Hepatocyte (in vitro differentiated cells): ENCODE data around the gene OSBPL5.

ENCODE experiments used
- EZH2 ChIP-seq: fragments of 200-600 bp; sonication (generic); IDR thresholded peaks from 2 replicates; pipeline ENCODE4 v1.6.1; 2016; ENCODE audit warnings: antibody characterized with exemption, mild to moderate bottlenecking, borderline replicate concordance
- EZH2phosphoT487 ChIP-seq: fragments of 200-600 bp; sonication (generic); IDR thresholded peaks from one replicate; pipeline ENCODE4 v1.6.1; 2018; ENCODE audit warnings: antibody characterized with exemption, mild to moderate bottlenecking, low read depth, moderate library complexity; ENCODE audit not compliant: unreplicated experiment, severe bottlenecking
- TF ChIP-seq, protein P1 (sequence below): fragments of 200-600 bp; sonication (generic); IDR thresholded peaks from 2 replicates; pipeline ENCODE4 v1.5.1; 2016; ENCODE audit warnings: antibody characterized with exemption, mild to moderate bottlenecking; ENCODE audit not compliant: poor library complexity

DNA sequence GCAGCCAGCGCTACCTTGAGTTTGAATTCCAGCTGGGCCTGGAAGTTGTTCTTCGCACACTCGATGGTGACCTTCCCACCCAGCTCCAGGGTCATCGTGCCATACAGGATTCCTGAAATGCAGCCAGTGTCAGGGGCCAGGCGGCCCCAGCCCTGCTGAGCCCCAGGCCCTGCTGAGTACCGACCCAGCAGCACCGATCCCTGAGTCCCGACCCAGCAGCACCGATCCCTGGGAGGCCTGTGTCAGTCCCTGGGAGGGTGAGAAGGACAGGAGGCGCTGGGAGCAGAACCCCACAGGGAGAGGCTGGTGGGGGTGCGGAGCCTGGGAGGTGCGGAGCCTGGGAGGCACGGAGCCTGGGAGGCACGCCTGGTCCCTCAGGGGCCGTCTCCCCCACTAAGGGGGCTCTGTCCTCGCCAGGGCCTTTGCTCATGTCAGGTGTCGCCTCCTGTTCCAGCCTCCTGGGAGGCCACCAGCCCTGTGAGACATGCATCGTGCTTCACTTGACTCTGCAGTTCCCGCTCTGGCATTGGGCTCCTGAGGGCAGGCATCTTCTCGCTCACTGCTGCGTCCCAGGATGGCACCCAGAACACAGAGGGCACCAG, 70.8 kb downstream of the OSBPL5 start:
- TF ChIP-seq EZH2phosphoT487 (no peak), EZH2 (no peak)
- TF ChIP-seq, protein P1, sequence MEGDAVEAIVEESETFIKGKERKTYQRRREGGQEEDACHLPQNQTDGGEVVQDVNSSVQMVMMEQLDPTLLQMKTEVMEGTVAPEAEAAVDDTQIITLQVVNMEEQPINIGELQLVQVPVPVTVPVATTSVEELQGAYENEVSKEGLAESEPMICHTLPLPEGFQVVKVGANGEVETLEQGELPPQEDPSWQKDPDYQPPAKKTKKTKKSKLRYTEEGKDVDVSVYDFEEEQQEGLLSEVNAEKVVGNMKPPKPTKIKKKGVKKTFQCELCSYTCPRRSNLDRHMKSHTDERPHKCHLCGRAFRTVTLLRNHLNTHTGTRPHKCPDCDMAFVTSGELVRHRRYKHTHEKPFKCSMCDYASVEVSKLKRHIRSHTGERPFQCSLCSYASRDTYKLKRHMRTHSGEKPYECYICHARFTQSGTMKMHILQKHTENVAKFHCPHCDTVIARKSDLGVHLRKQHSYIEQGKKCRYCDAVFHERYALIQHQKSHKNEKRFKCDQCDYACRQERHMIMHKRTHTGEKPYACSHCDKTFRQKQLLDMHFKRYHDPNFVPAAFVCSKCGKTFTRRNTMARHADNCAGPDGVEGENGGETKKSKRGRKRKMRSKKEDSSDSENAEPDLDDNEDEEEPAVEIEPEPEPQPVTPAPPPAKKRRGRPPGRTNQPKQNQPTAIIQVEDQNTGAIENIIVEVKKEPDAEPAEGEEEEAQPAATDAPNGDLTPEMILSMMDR: no peak
